Erythroblast (primary cell): ENCODE measurements around the gene TRIM37.

Experiments used
- GATA1 ChIP-seq: IDR thresholded peaks from 2 replicates; pipeline ENCODE4 v1.6.1; 2011; ENCODE audit warnings: low read depth, mild to moderate bottlenecking, control low read depth, low read length, moderate library complexity
- POLR2A ChIP-seq: IDR thresholded peaks from 2 replicates; pipeline ENCODE4 v1.6.1; 2011; ENCODE audit warnings: mild to moderate bottlenecking, low read length

DNA sequence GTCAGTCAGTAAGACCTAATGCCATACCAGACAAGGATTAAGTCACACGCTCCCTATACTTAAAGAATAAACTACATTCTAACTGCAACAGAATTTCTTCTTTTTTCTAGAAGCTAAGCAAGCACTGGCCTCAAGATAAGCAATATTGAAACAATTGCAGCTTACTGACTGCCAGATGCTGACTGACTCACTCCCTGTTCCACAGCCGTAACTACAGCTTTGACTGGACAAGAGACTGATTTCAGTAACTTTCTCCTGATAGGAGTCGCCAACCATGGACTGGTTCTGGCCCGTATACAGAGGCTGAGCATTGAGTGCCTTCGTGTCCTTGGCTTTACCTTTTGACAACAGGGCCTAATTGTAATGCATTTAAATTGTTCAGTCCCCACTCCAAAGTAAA lies 67.9 kb downstream of the TRIM37 start:
- no peak for TF ChIP-seq POLR2A
- TF ChIP-seq GATA1, result no peak
